ENCODE results near the gene DMKN.
"Not testable (repeated sequence)": the region's sequence is repeated elsewhere in the genome, so short reads cannot be mapped to it uniquely, and the experiment has no call there.

DMKN gene

GRCh38 chr19:35487656-35488182 lies 25.7 kb downstream of the DMKN start:
- DNase-seq (ENCODE audit: low read depth) = no peak
- H3K4me3 ChIP-seq (ENCODE audit: low read depth, low read length) = no peak overlapping the region
- TF ChIP-seq, protein P1, sequence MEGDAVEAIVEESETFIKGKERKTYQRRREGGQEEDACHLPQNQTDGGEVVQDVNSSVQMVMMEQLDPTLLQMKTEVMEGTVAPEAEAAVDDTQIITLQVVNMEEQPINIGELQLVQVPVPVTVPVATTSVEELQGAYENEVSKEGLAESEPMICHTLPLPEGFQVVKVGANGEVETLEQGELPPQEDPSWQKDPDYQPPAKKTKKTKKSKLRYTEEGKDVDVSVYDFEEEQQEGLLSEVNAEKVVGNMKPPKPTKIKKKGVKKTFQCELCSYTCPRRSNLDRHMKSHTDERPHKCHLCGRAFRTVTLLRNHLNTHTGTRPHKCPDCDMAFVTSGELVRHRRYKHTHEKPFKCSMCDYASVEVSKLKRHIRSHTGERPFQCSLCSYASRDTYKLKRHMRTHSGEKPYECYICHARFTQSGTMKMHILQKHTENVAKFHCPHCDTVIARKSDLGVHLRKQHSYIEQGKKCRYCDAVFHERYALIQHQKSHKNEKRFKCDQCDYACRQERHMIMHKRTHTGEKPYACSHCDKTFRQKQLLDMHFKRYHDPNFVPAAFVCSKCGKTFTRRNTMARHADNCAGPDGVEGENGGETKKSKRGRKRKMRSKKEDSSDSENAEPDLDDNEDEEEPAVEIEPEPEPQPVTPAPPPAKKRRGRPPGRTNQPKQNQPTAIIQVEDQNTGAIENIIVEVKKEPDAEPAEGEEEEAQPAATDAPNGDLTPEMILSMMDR (IDR thresholded peaks at IDR 0.05; ENCODE audit: low read depth, low read length, missing control alignments) = no peak

DNA sequence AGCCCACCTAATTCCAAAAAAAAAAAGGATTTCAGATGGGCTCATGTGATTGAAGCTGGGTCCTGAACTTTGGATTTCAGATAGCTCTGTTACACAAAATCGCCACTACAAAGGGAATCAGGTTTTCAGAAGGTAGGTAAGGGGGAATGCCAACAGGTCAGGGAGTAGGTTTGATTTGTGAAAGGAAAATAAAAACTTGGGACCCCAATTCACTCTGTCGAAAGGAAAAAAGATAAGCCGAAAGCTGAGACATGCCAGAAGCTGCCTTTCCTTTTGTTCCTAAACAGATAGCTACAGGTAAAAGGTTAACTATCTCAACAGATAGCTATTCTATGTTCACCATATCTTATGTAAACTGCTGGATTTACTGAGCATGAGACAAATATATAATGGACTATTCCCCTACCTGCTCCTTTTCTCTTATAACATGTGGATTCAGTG lies 27.2 kb downstream of the DMKN start:
- no peak for DNase-seq (ENCODE audit: low read depth)
- H3K4me3 ChIP-seq (ENCODE audit: low read depth, low read length) = no peak overlapping the region
- TF ChIP-seq, protein P1 (IDR thresholded peaks at IDR 0.05; ENCODE audit: low read depth, low read length, missing control alignments) = no peak

DNA sequence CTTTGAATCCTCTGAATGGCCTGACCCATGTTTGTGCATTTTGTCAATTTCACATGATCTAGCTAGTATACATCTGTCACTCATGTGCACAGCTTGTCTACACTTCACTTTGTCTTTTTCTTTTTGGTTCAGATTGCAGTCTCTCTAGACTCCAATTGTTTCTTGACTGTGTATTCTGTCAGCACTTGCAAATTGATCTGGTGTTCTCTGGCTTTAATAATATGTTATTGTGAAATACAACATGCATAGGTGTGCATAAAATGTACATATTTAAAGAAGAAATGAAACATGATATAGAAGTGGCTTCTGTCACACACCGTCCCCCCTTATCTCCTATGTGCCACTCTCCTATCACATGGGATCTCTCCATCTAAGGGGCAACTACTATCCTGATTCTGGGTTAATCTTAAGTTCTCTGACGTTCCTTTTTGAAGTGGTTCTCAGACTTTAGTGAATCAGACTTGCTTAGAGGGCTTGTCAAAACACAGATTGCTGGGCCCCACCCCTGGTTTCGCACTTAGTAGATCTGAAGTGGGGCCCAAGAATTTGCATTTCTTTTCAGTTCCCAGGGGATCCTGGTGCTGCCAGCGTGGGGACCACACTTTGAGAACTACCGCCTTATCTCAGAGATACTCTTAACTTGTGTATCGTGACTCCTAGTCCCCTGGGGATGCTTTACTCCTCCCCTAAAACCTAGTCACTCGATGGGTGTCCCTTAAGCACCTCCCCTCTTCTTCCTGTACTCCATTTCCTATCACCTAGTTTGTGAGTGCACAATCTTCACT lies 29.0 kb downstream of the DMKN start:
- no peak overlapping the region for H3K4me3 ChIP-seq (ENCODE audit: low read depth, low read length)
- DNase-seq (ENCODE audit: low read depth) = peak; percentile 95
- TF ChIP-seq, protein P1 (IDR thresholded peaks at IDR 0.05; ENCODE audit: low read depth, low read length, missing control alignments) = no peak

DNA sequence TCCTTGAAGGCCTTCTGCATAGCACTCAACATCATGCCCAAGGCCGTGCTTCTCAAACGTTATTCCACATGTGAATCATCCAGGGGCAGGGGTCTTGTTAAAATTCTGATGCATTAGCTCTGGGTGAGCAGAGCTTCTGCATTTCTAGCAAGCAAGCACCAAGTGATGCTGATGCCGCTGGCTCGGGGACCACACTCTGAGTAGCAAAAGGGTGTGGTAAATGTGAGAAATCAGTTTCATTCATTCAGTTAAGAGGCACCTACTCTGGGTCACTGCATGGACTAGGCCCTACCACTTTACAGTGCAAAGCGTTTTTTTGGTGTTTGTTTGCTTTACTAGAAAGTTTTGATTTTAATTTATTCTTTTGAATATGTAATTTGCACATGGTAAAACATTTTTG lies 30.4 kb downstream of the DMKN start:
- TF ChIP-seq, protein P1 (IDR thresholded peaks at IDR 0.05; ENCODE audit: low read depth, low read length, missing control alignments) = no peak
- no peak for DNase-seq (ENCODE audit: low read depth)

DNA sequence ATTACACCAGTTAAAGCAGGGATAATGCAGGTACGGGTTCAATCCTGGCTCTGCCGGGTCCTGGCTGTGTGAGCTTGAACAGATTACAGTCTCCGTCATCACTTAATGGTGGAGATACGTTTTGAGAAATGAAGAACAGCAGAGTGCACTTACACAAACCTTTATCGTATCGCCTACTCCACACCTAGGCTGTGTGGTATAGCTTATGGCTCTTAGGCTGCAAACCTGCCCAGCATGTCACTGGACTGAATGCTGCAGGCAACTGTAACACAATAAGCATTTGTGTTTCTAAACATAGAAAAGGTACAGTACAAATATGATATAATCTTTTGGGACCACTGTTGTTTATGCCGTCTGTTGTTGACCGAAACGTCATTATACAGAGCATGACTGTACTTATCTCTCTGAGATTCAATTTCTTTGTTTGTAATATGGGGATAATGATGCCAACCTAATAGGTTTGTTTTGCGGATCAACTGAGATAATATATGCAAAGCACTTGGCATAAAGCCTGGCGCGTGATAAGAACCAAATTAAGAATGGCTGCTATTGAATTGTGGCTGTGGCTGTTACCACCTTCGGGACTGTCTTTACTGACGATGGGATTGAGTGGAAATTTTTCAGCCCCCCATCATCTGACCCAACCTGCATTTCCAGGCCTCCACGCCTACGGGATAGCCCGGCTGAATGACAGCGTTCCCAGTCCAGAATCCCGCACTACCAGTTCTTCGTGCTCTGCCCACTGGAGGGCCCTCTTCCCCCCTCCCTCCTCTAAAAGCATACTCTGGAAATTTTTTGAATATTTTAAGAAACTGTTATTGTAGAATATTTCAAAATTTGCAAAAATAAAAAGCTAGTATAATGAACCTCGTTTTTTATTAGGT lies 34.4 kb downstream of the DMKN start:
- DNase-seq (ENCODE audit: low read depth) = no peak
- TF ChIP-seq, protein P1 (IDR thresholded peaks at IDR 0.05; ENCODE audit: low read depth, low read length, missing control alignments) = no peak
- no peak overlapping the region for H3K4me3 ChIP-seq (ENCODE audit: low read depth, low read length)

More for the DNA sequence above, 30.4 kb downstream of the DMKN start:
- no peak overlapping the region for H3K4me3 ChIP-seq (ENCODE audit: low read depth, low read length)

DNA sequence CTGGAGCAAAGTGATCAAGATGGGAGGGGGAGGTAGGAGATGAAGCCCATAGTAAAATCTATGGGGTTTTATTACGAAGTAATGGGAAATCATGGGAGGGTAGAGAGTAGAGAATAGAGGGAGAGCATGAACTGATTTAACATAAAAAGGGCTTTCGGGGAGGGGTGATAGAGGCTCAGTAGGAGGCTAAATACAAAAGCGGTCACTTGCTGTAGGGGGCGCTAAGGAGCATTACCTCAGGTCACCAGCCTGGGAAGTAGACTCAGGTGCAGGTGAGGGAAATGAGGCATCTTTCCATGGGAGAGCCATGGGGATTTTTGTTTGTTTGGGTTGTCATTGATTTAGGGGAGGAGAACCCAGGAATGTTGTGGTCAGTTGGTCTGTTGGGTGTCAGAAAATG lies 37.3 kb downstream of the DMKN start:
- TF ChIP-seq, protein P1 (IDR thresholded peaks at IDR 0.05; ENCODE audit: low read depth, low read length, missing control alignments) = peak; percentile 50
- no peak for DNase-seq (ENCODE audit: low read depth)
- H3K4me3 ChIP-seq (ENCODE audit: low read depth, low read length) = no peak overlapping the region

DNA sequence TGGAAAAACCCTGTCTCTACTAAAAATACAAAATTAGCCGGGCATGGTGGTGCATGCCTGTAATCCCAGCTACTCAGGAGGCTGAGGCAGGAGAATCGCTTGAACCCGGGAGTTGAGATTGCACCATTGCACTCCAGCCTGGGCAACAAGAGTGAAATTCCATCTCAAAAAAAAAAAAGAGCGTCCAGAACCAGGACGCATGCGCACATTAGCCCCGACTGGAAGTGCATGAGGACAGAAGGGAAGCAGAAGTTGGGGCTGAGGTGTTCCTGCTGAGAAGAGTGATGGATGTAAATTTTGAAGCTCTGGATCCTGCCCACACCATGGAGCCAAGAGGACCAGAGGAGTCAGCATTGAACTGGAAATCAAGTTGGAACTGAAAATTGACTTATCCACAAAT lies 38.9 kb downstream of the DMKN start:
- H3K4me3 ChIP-seq (ENCODE audit: low read depth, low read length); DNase-seq (ENCODE audit: low read depth): not testable (repeated sequence)

Measured in GM12864 (cell line).